Mesendoderm (in vitro differentiated cells): ENCODE measurements around the gene PHACTR1.

ENCODE experiments used
- DNase-seq: peaks from one replicate; pipeline ENCODE4 v3.0.0; 2013
- H2AK5ac ChIP-seq: 2 replicates; pipeline ENCODE4 v1.6.1; 2013; ENCODE audit warnings: low read length, inconsistent platforms
- H2BK120ac ChIP-seq: 2 replicates; pipeline ENCODE4 v1.6.1; 2013; ENCODE audit warnings: low read depth, mild to moderate bottlenecking, low read length, moderate library complexity, mixed read lengths
- H2BK15ac ChIP-seq: replicated peaks from 2 replicates; pipeline ENCODE4 v1.6.1; 2013; ENCODE audit warnings: low read depth, mild to moderate bottlenecking, moderate library complexity
- H2BK5ac ChIP-seq: 2 replicates; pipeline ENCODE4 v1.6.1; 2013; ENCODE audit warnings: low read length, inconsistent platforms
- H3K18ac ChIP-seq: 2 replicates; pipeline ENCODE4 v1.6.1; 2013; ENCODE audit warnings: mild to moderate bottlenecking, low read length, mixed read lengths
- H3K23ac ChIP-seq: one replicate; pipeline ENCODE4 v1.6.1; 2013; ENCODE audit warnings: low read length
- H3K27ac ChIP-seq: 2 replicates; pipeline ENCODE4 v1.5.1; 2013; ENCODE audit warnings: low read depth, mild to moderate bottlenecking, inconsistent platforms, low read length, moderate library complexity
- H3K27me3 ChIP-seq: 2 replicates; pipeline ENCODE4 v1.6.1; 2013; ENCODE audit warnings: low read length, control low read depth, mild to moderate bottlenecking, inconsistent platforms; ENCODE audit not compliant: insufficient read depth, poor library complexity
- H3K36me3 ChIP-seq: 2 replicates; pipeline ENCODE4 v1.6.1; 2013; ENCODE audit warnings: low read length, inconsistent platforms; ENCODE audit not compliant: control insufficient read depth, insufficient read depth
- H3K4ac ChIP-seq: one replicate; pipeline ENCODE4 v1.6.1; 2013; ENCODE audit warnings: low read depth, mild to moderate bottlenecking, low read length, moderate library complexity
- H3K4me1 ChIP-seq: 2 replicates; pipeline ENCODE4 v1.6.1; 2013; ENCODE audit warnings: low read depth, low read length, inconsistent platforms; ENCODE audit not compliant: control insufficient read depth
- H3K4me2 ChIP-seq: 2 replicates; pipeline ENCODE4 v1.6.1; 2013; ENCODE audit warnings: low read length
- H3K4me3 ChIP-seq: 2 replicates; pipeline ENCODE4 v1.5.1; 2013; ENCODE audit warnings: mild to moderate bottlenecking, low read length
- H3K56ac ChIP-seq: one replicate; pipeline ENCODE4 v1.6.1; 2013; ENCODE audit warnings: low read length
- H3K79me1 ChIP-seq: 2 replicates; pipeline ENCODE4 v1.6.1; 2013; ENCODE audit warnings: low read length, inconsistent platforms
- H3K79me2 ChIP-seq: 2 replicates; pipeline ENCODE4 v1.6.1; 2013; ENCODE audit warnings: mild to moderate bottlenecking, low read length; ENCODE audit not compliant: control insufficient read depth, insufficient read depth
- H3K9ac ChIP-seq: 2 replicates; pipeline ENCODE4 v1.6.1; 2013; ENCODE audit warnings: low read length, inconsistent platforms
- H4K5ac ChIP-seq: one replicate; pipeline ENCODE4 v1.6.1; 2013; ENCODE audit warnings: low read length
- H4K8ac ChIP-seq: one replicate; pipeline ENCODE4 v1.6.1; 2013; ENCODE audit warnings: low read depth, mild to moderate bottlenecking, control low read depth, low read length, moderate library complexity
- WGBS: extraction: QIAGEN DNeasy Blood & Tissue Kit; methylation state at CpG from one replicate; pipeline ENCODE4 v1.1.7; 2013; ENCODE audit warnings: low lambda C conversion rate, missing lambda C conversion rate; ENCODE audit not compliant: insufficient coverage; ENCODE audit errors: extremely low coverage; 5-methylcytosine and 5-hydroxymethylcytosine counted together

The PHACTR1 gene

GRCh38 chr6:13250703-13251102, 534.1 kb downstream of the PHACTR1 start:
- Histone ChIP-seq H3K27ac (no peak overlapping the region), H3K4ac (no peak overlapping the region)

GRCh38 chr6:13251242-13251641, 534.7 kb downstream of the PHACTR1 start:
- Histone ChIP-seq H4K5ac (no peak overlapping the region), H3K79me1 (no peaks in the 10 kb centered on the region), H3K9ac (no peak overlapping the region), H3K27ac (no peak overlapping the region), H3K36me3 (no peaks in the 10 kb centered on the region), H4K8ac (no peak overlapping the region), H3K4ac (no peak overlapping the region), H3K56ac (no peak overlapping the region), H3K4me2 (no peak overlapping the region), H2AK5ac (no peak overlapping the region), H3K79me2 (no peaks in the 10 kb centered on the region), H3K4me1 (no peaks in the 10 kb centered on the region), H3K4me3 (no peak overlapping the region), H3K27me3 (no peaks in the 10 kb centered on the region), H3K23ac (no peak overlapping the region), H2BK15ac (no peak overlapping the region), H2BK120ac (no peak overlapping the region), H2BK5ac (no peak overlapping the region), H3K18ac (no peak overlapping the region)
- no CpG with 5 or more reads among the region's 9 CpGs for WGBS
- no peak for DNase-seq

More at GRCh38 chr6:13250703-13251102, 534.1 kb downstream of the PHACTR1 start:
- no peak overlapping the region for H3K4me3 ChIP-seq
- no peak overlapping the region for H3K18ac ChIP-seq
- no peaks in the 10 kb centered on the region for H3K79me2 ChIP-seq
- no peaks in the 10 kb centered on the region for H3K79me1 ChIP-seq
- H4K8ac ChIP-seq: no peak overlapping the region
- WGBS: no CpG with 5 or more reads among the region's 6 CpGs
- H2BK120ac ChIP-seq: no peak overlapping the region
- H3K27me3 ChIP-seq: no peaks in the 10 kb centered on the region
- no peak overlapping the region for H3K4me2 ChIP-seq
- no peak for DNase-seq
- no peaks in the 10 kb centered on the region for H3K4me1 ChIP-seq
- H4K5ac ChIP-seq: no peak overlapping the region
- no peak overlapping the region for H3K23ac ChIP-seq
- H3K36me3 ChIP-seq: no peaks in the 10 kb centered on the region
- H3K56ac ChIP-seq: no peak overlapping the region
- H3K9ac ChIP-seq: no peak overlapping the region
- H2BK5ac ChIP-seq: no peak overlapping the region
- no peak overlapping the region for H2BK15ac ChIP-seq
- no peak overlapping the region for H2AK5ac ChIP-seq

- Histone ChIP-seq H3K9ac (no peak overlapping the region), H3K56ac (no peak overlapping the region), H3K36me3 (no peaks in the 10 kb centered on the region), H3K27me3 (no peaks in the 10 kb centered on the region), H4K8ac (no peak overlapping the region), H3K4me2 (no peak overlapping the region), H2BK15ac (no peak overlapping the region), H4K5ac (no peak overlapping the region), H3K27ac (no peak overlapping the region), H3K4me3 (no peak overlapping the region), H3K79me1 (no peaks in the 10 kb centered on the region), H3K18ac (no peak overlapping the region), H3K4ac (no peak overlapping the region), H3K79me2 (no peaks in the 10 kb centered on the region), H2AK5ac (no peak overlapping the region), H3K4me1 (no peaks in the 10 kb centered on the region), H2BK5ac (no peak overlapping the region), H2BK120ac (no peak overlapping the region), H3K23ac (no peak overlapping the region)
- DNase-seq: no peak
- no CpG with 5 or more reads among the region's 5 CpGs for WGBS
Observed at GRCh38 chr6:13252790-13253189, 536.2 kb downstream of the PHACTR1 start.

- H3K36me3 ChIP-seq: no peaks in the 10 kb centered on the region
- H3K9ac ChIP-seq: no peak overlapping the region
- no peak overlapping the region for H3K4me3 ChIP-seq
- no peak overlapping the region for H2BK120ac ChIP-seq
- no peak for DNase-seq
- no peak overlapping the region for H2BK15ac ChIP-seq
- no peak overlapping the region for H3K56ac ChIP-seq
- no peak overlapping the region for H3K18ac ChIP-seq
- H3K4me1 ChIP-seq: no peaks in the 10 kb centered on the region
- H3K27me3 ChIP-seq: no peaks in the 10 kb centered on the region
- no peak overlapping the region for H4K8ac ChIP-seq
- no peak overlapping the region for H3K4me2 ChIP-seq
- no peak overlapping the region for H4K5ac ChIP-seq
- no peak overlapping the region for H3K23ac ChIP-seq
- no peak overlapping the region for H2AK5ac ChIP-seq
- no peak overlapping the region for H2BK5ac ChIP-seq
- H3K79me1 ChIP-seq: no peaks in the 10 kb centered on the region
- no CpG with 5 or more reads among the region's 1 CpG for WGBS
- no peaks in the 10 kb centered on the region for H3K79me2 ChIP-seq
- H3K4ac ChIP-seq: no peak overlapping the region
- H3K27ac ChIP-seq: no peak overlapping the region
Observed at GRCh38 chr6:13253272-13253671, 536.7 kb downstream of the PHACTR1 start.

- Histone ChIP-seq H3K27me3 (no peaks in the 10 kb centered on the region), H3K23ac (no peak overlapping the region), H2BK5ac (no peak overlapping the region), H2AK5ac (no peak overlapping the region), H4K8ac (no peak overlapping the region), H3K27ac (no peak overlapping the region), H3K79me1 (no peaks in the 10 kb centered on the region), H3K9ac (no peak overlapping the region), H3K18ac (no peak overlapping the region), H2BK120ac (no peak overlapping the region), H3K79me2 (no peaks in the 10 kb centered on the region), H3K36me3 (no peaks in the 10 kb centered on the region), H3K4ac (no peak overlapping the region), H3K4me3 (no peak overlapping the region), H3K56ac (no peak overlapping the region), H4K5ac (no peak overlapping the region), H2BK15ac (no peak overlapping the region), H3K4me1 (no peaks in the 10 kb centered on the region), H3K4me2 (no peak overlapping the region)
- WGBS: no CpG with 5 or more reads among the region's 2 CpGs
- DNase-seq: no peak
Observed at GRCh38 chr6:13256266-13257001, 539.9 kb downstream of the PHACTR1 start.

- whole genome bisulfite sequencing: no CpG with 5 or more reads among the region's 3 CpGs
- no peak overlapping the region for H3K4me3 ChIP-seq
- no peak overlapping the region for H3K23ac ChIP-seq
- no peak overlapping the region for H3K18ac ChIP-seq
- H3K27ac ChIP-seq: no peak overlapping the region
- no peak overlapping the region for H2BK120ac ChIP-seq
- H3K4ac ChIP-seq: no peak overlapping the region
- H4K8ac ChIP-seq: no peak overlapping the region
- no peaks in the 10 kb centered on the region for H3K36me3 ChIP-seq
- H2BK15ac ChIP-seq: no peak overlapping the region
- DNase-seq: no peak
- no peaks in the 10 kb centered on the region for H3K4me1 ChIP-seq
- no peak overlapping the region for H3K9ac ChIP-seq
- H3K56ac ChIP-seq: no peak overlapping the region
- H3K79me2 ChIP-seq: no peaks in the 10 kb centered on the region
- H2BK5ac ChIP-seq: no peak overlapping the region
- H3K27me3 ChIP-seq: no peaks in the 10 kb centered on the region
- H4K5ac ChIP-seq: no peak overlapping the region
- H3K4me2 ChIP-seq: no peak overlapping the region
- no peaks in the 10 kb centered on the region for H3K79me1 ChIP-seq
- no peak overlapping the region for H2AK5ac ChIP-seq
Observed at GRCh38 chr6:13259393-13259792, 542.8 kb downstream of the PHACTR1 start.
